ENCODE measurements around the gene CDC42BPB.

The CDC42BPB gene

DNA sequence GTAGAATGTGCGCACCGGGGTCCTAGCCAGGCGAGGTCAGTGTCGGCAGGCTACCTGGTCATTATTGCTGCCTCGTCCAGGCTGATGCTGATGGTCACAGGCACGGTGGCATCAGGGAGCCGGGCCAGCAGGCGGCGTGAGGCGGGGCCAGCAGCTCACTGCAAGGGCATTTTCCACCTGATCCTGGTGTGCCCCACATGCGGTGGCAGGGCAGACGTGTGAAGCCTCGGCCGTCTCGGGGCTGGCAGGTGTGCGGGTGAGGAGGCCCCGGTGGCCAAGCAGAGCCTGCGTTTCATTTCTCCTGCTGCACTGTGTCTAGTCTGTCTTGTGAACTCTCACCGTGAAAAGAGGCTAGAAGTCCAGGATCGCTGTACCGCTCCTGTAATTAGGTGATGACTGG lies 146.9 kb downstream of the CDC42BPB start:
- DNase-seq, result no peak

DNA sequence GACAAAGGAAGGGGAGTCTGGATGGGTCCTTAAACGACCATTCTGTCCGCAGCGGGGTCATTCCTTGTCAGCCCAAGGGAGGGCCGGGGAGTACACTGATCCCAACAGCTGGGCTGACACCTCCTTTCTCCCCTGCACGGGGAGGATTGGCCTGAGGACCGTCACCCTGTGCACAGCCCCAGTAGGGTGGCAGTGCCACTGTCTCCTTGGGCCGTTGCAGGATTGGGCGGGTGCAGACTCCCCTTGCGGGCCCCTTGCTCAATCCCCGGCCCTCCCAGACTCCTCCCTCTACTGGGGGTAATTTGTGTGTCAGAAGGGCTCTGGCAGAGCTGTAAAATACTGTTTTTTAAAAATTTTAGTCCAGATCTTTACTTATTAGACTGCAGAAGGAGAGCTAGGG lies 147.4 kb downstream of the CDC42BPB start:
- no peak for DNase-seq

- DNase-seq, result no peak
These were observed 147.9 kb downstream of the CDC42BPB start for GRCh38 chr14:102909462-102909861.

- DNase-seq, result no peak
These were observed 148.4 kb downstream of the CDC42BPB start for GRCh38 chr14:102908766-102909455.

- no peak for DNase-seq
These were observed 149.2 kb downstream of the CDC42BPB start for GRCh38 chr14:102907980-102908730.

DNA sequence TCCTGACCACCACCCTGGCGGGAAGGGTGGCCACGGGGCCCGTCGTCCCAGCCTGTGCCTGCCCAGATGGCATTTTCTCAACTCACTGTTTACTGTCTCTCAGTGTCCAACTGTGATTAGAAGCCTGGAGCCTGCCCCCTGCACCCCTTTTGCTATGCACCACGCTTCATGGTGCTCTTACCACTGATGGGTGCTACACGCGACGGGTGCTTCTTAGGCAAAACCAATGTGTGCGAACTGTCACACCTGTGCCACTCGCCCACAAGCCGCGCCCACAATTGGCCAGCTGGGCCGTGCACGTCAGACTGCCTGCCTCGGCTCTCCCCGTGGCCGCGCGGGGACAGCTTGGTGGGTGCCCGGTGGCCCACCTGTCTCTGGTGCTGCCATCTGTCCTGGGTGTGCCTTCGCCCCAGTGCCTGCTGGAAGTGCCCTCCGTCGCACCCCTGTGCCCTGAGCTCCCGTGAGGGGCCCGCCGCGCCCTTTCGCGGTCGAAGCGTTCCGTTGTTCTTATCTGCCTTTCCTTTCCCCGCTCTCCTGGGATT lies 150.0 kb downstream of the CDC42BPB start:
- no peak for DNase-seq

- DNase-seq, result no peak
These were observed 150.6 kb downstream of the CDC42BPB start for GRCh38 chr14:102906616-102907302.

GRCh38 chr14:102905116-102906108 lies 151.9 kb downstream of the CDC42BPB start:
- no peak for DNase-seq

GRCh38 chr14:102903889-102904512 lies 153.3 kb downstream of the CDC42BPB start:
- DNase-seq, result no peak

- no peak for DNase-seq
These were observed 154.0 kb downstream of the CDC42BPB start for GRCh38 chr14:102903248-102903888.

DNA sequence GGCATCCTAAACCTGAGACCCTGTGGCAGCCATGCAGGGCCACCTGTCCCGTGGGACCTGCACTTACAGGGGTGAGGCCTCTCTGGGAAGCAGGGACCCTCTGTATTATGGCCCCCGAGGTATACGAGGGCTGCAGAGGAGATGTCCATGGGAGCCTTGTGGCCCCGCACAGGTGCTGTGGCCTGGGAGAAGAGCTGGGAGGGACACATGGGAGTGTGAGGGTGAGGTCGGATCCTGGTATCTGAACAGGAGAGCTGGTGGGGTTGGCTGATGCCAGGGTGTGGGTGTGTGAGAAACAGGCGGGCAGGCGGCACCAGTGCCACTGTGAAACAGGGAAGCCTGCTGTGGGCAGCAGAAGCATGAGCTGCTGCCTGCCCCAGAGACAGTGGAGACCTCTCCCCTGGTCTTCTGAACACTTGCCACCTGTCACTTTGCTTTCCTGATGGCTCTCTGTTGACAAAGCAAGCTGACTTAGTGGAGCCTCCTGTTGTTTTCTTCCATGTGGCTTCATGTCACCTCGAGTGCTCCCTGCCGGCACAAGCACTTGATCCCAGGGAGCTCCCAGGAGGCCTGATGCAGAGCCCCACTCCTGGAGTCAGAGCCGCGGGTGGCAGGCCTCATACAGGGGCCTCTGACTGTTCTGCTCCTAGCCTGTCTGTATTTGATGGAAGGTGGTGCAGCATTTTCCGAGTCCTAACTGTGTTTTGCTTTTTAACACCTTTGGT lies 154.7 kb downstream of the CDC42BPB start:
- DNase-seq, result no peak

DNA sequence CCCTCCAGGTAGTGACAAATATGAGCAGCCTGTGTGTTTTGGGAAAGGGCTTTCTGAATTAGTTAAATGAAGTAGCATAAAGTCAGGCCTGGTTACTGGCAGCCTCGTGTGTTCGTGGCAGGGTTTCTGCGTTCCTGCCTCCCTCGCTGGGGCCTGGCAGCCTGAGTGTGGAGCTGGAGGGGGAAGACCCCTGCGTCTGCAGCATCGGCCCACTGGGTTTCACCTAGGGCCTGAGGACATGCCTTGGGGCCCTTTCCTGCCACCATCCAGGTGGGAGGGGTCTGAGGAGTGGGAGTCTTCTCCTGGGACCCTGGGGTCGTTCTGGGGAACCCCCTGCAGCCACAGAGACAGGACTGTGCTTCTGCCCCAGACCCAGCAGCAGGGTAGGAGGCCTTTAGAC lies 155.3 kb downstream of the CDC42BPB start:
- no peak for DNase-seq

DNA sequence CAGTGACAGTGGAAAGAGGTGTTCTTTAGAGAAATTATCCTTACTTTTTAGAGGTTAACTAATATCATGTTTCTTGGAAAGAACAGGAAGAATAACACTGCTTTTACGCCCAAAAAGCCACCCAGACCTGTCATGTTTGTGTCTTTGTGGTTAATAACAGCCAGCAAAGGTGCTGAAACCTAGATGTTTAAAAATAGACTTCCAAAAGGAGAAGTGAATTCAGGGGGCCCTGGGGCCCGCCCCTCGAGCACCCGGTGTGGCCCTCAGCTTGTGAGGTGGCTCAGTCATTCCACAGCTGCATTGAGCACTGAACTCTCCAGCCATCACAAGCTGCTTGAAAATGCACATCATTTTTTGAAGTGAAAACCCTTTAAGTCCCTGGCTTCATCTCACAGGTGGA lies 155.7 kb downstream of the CDC42BPB start:
- no peak for DNase-seq

GRCh38 chr14:102900631-102901571 lies 156.4 kb downstream of the CDC42BPB start:
- DNase-seq, result no peak

- DNase-seq, result no peak
These were observed 157.8 kb downstream of the CDC42BPB start for GRCh38 chr14:102899516-102899900.

DNA sequence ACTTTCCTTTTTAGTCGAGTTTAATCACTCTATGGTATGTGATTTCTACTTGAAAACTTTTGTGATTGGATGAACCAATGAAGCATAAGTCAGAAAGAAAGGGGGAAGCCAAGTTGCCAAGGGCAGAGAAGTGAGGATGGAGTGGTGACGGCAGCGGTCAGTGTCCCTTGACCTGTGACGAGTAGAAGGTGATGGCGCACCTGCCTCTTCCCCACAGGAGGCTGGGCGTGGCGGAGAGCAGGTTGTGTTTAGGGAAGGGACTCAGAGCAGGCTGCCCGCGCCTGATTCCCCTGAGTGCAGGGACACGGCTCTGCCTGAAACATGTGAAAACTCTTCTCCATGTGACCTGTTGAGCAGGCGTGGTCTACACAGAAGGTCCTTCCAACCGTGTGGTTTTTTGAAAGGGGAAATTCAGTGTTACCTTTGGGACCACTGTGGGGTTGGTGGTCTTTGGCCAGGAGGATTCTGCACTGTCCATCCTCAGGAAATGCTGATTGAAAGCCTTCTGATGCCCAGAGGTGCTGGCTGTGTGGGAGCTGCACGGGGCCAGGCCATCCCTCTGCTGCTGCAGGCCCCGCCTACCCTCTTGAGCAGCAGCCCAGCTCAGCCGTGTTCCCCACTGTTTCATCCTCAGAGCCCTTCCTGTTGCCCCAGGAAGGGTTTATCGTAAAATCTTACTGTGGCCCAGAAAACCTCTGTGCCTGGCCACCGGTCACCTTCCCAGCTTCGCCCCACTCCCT lies 158.4 kb downstream of the CDC42BPB start:
- no peak for DNase-seq

GRCh38 chr14:102898298-102898697 lies 159.1 kb downstream of the CDC42BPB start:
- no peak for DNase-seq

GRCh38 chr14:102897299-102898027 lies 159.9 kb downstream of the CDC42BPB start:
- DNase-seq, result no peak
